Kidney capillary endothelial cell (primary cell): ENCODE data around the gene ZFR2.

Experiments used
- DNase-seq: peaks from one replicate; pipeline ENCODE4 v3.0.0-alpha.2; 2018; ENCODE audit warnings: low spot score

ZFR2 gene

DNA sequence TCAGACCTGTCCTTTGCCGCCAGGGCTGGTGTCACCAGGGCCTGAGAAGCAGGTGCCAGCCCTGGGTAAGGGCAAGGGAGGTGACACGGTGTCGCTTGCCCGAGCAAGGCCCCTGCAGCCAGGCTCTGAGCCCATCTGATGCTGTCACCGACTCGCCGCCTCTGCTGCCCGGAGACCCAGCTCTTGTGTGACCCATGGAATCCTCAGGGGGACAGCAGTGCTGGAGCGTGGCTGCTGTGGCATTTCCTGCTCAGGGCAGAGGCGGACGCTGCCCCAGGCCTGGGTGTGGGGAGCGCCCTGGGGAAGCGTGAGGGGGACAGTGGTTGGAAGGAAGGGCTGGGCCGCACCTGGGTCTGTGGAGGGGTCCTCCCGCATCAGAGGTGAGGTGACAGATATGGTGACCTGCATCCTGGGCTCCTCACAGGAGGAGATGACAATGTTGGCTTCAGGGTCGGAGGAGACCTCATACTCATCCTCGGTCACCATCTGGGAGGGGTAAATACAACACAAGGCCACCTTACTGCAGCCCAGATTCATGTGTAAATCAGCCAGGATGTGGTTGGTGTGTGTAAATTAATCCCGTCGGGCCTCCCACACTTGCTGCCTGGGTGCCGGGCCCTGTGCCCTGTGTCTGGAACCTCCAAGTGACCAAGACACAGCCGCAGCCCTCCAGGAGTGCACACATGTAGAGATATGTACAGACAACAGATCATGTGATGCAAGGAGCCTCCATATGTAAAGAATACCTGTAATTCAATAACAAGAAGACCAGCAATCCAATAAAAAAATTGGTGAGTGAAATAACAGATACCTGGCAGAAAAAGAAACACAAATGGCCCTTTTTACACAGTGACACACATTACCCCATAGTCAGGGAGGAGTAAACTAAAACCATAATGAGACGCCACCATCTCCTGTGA is 55.1 kb downstream of the ZFR2 start:
- no peak for DNase-seq

- no peak for DNase-seq
These were observed 58.0 kb downstream of the ZFR2 start for GRCh38 chr19:3810708-3811355.

GRCh38 chr19:3809881-3810707 is 58.7 kb downstream of the ZFR2 start:
- DNase-seq, result no peak

DNA sequence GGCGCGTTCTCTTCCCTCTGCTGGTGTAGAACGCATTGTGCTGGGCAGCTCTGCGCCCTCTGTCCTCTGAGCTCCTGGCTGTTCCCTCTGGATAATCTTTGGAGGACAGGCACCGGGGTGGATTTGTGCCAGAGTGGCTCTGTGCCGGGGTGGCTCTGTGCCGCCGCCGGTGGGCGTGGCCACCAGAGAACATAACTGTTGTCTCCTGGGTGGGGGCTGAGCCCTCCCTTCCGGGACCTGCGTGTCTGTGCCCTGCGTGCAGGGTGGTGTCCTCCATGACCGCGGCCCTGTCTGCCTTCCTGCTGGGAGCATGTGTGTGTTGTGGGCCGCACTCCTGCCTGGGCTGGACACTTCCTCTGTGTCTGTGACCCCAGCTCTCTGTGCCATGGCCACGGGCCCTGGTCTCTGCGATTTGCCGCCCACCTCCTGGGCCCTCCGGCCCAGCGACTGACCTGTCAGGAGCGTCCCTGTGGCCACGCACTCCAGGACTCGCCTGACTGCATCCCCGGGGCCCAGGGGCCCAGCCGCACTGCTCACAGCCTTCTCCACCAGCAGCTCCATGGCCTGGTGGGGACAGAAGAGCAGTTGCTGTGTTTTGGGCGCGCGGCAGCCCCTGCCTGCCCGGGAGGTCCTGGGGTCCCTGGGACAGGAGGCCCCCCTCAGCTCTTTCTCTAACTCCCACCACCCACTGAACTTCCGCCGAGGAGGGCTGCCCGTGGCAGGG is 60.3 kb downstream of the ZFR2 start:
- DNase-seq, result no peak

- DNase-seq, result no peak
These were observed 61.1 kb downstream of the ZFR2 start for GRCh38 chr19:3807574-3808354.

GRCh38 chr19:3807131-3807480 is 61.7 kb downstream of the ZFR2 start:
- DNase-seq, result no peak

DNA sequence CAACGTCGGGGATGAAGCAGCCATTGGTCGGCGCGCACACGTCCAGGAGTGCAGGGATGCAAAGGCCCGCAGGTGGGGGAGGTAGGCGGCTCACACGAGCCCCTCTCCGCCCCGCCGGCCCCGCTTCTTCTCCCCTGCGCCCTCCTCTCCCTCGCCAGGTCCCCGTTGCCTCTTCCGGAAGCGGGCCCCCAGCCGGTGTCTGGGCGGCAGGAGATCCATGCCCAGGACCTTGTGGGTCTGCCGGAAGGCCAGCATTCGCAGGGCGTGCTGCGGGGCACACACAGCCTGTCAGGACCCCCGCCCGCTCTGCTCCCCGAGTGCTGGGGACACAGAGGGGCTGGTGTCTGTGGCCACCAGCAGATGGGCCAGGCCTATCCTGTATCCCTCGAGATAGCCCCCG is 63.0 kb downstream of the ZFR2 start:
- DNase-seq, result no peak

DNA sequence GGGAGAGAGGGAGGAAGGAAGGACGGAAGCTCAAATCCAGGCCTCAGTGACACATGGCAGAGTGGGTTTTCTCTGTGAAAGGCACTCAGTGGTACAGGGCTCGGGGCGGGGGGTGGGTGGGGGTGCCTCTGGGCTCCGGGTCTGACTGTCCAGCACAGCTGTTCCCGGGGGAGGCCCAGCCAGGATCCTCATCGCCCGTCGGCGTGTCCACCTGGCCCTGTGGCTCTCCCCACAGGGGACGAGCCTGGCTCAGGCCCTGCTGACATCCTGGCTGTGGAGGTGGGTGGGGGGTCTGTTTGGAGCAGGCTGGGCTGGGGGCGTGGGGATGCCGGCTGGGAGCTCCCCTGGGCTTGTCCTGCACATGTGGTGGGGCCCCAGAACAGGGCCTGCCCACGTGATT is 64.4 kb downstream of the ZFR2 start:
- DNase-seq, result no peak

GRCh38 chr19:3803986-3804385 is 64.9 kb downstream of the ZFR2 start:
- DNase-seq, result no peak

- DNase-seq, result no peak
These were observed 65.5 kb downstream of the ZFR2 start for GRCh38 chr19:3803114-3803888.

- no peak for DNase-seq
These were observed 67.3 kb downstream of the ZFR2 start for GRCh38 chr19:3801412-3802096.

GRCh38 chr19:3800996-3801395 is 67.8 kb downstream of the ZFR2 start:
- DNase-seq, result no peak

- no peak for DNase-seq
These were observed 70.7 kb downstream of the ZFR2 start for GRCh38 chr19:3798137-3798536.

DNA sequence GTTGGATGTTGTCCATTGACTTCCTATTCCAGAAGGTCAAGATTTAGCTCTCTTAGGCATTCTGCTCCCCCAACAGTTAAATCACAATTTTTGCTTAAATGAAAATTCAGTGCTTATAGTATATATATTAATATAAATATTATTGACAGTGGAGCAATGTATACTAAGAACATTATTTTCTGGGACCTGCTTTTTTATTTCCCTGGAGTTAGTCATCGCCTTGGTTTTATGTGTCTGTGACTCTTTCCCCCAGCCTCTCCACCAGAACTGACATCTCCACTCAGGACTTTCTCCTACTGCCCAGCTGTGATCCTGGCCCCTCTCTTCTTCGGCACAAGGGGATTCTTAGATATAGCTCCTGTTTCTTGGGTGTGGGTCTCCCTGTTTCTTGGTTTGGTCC is 72.5 kb downstream of the ZFR2 start:
- DNase-seq, result no peak

DNA sequence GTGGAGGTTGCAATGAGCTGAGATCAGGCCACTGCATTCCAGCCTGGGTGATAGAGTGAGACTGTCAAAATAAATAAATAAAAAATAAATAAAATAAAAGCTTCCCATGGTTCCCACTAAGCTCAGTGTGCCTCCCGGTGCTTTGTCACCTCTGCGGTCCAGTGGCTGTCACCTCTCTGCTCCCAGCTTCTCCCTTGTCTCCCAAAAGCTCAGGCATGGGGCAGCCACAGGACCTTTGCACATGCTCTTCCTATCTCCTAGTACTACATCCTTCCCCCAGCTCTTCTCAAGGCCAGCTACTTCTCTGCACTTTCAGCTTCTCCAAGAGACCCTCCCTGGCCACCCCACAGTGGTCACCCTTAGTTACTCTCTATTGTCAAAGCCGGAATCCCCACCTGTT is 75.0 kb downstream of the ZFR2 start:
- DNase-seq, result no peak

DNA sequence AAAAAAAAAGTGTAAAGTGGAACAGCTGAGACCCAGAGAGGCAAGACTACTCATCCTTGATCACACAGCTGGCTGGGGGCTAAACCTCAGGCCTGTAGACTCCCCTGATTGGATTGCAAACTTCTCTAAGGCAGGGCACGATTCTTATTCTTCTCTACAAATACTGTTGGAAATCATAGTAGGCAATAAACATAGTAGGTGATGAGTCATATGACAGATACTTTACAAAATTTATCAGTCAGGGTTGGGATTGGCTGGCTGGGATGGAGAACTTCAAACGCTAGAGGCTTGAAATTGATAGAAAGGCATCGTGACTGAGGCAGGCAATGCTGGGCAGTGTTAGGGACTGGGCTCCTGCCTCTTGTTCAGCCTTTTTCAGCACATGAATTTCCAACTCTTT is 76.7 kb downstream of the ZFR2 start:
- no peak for DNase-seq

DNA sequence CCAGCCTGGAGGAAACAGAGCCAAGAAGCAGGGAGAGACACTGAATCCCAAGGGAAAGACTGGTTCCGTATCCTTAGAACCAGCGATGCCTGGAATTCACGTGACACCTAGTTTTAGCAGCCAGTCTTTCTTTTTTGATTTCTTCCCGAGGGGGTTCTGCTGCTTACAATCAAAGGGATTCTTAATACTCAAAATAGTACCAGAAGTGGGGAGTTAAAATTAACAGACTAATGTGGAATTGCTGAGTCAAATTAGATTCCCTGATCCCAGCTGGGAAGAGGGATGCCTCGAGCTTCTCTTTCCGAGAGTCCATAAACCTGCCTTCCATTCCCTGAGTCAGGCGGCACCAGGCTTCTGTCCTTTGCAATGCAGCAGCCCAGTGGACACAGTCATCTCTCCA is 77.9 kb downstream of the ZFR2 start:
- DNase-seq, result no peak

DNA sequence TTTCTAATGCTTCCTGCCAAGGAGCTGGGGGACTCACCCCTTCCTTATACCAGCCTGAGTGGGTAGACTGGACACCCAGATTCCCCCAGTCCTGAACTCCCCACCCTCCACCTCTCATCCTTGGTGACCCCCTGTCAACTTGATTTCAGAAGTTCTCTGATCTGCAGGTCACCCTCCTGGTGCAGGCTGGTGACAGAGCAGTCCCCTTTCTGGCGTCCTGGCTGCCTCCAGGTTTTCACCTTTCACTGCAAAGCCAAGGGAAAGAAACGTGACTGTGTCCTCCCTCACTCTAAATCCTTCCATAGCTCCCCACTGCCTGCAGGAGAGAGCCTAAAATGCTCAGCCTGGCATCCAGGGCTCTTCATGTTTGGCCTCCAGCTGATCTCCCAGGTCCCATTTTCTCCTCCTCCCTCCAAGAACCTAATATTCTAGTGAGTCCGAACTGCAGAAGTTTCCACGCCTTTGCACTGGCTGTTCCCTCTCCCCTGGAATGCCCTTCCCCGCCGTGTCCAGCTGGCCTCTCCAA is 78.6 kb downstream of the ZFR2 start:
- DNase-seq, result no peak

DNA sequence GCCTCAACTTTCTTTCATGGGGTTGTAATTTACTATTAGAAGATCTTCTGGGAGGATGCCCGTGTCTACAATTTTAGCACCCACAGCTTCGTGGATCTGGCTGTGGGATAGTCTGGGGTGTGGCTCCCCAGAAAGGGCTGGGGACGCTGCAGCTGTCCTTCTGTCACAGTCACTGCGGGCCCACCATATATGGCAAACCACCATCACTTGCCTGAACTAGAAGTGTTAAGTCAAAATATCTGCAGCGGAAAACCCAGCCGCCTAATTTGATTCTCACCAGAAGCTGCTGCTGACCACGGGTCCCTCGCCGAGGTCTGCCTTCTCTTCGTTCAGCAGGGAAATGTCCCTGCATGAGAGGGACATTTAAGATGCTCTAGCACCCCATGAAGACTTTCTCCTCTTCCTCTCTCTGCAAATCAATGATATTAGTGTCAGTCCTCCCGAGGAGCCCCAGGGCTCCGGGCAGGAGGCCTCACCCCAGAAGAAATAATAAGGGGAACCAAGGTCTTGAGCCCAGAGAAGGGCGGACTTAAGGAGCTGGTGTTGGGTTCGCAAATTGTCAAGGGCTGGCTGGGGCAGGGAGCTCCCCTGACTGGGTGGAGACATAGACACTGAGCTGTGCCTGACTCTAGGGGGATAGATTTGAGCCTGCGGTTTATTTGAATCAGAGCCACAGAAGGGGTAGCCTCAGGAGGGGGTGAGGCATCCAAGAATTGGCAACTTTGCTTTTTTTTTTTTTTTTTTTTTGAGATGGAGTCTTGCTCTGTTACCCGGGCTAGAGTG is 79.7 kb downstream of the ZFR2 start:
- no peak for DNase-seq
